Neural cell (in vitro differentiated cells): ENCODE measurements around the gene ATP5F1C.

Source experiments
- EP300 ChIP-seq: fragments of 450-650 bp; conservative IDR thresholded peaks from 2 replicates; pipeline ENCODE4 v1.6.1; 2014; ENCODE audit warnings: antibody characterized with exemption, mild to moderate bottlenecking, moderate library complexity; ENCODE audit not compliant: poor library complexity, severe bottlenecking
- EZH2 ChIP-seq: fragments of 200-600, 300-800 bp; shearing (Covaris generic), sonication (generic); IDR thresholded peaks from 2 replicates; pipeline ENCODE4 v1.6.1; 2014; ENCODE audit warnings: antibody characterized with exemption, low read length, borderline replicate concordance, mild to moderate bottlenecking; ENCODE audit not compliant: insufficient read depth, poor library complexity, severe bottlenecking
- RAD21 ChIP-seq: fragments of 450-650 bp; conservative IDR thresholded peaks from 2 replicates; pipeline ENCODE4 v1.6.1; 2014; ENCODE audit warnings: antibody characterized with exemption, mild to moderate bottlenecking, moderate library complexity
- SMC3 ChIP-seq: fragments of 450-650 bp; conservative IDR thresholded peaks from 2 replicates; pipeline ENCODE4 v1.6.1; 2014; ENCODE audit warnings: antibody characterized with exemption, mild to moderate bottlenecking, moderate library complexity; ENCODE audit not compliant: poor library complexity
- TAF1 ChIP-seq: IDR thresholded peaks from 2 replicates; pipeline ENCODE4 v1.6.1; 2012; ENCODE audit warnings: low read depth
- TF ChIP-seq, protein P1 (sequence below): fragments of 450-650 bp; IDR thresholded peaks from 2 replicates; pipeline ENCODE4 v1.5.1; 2014; ENCODE audit warnings: antibody characterized with exemption, mild to moderate bottlenecking, moderate library complexity; ENCODE audit not compliant: poor library complexity, severe bottlenecking

- TF ChIP-seq, protein P1, sequence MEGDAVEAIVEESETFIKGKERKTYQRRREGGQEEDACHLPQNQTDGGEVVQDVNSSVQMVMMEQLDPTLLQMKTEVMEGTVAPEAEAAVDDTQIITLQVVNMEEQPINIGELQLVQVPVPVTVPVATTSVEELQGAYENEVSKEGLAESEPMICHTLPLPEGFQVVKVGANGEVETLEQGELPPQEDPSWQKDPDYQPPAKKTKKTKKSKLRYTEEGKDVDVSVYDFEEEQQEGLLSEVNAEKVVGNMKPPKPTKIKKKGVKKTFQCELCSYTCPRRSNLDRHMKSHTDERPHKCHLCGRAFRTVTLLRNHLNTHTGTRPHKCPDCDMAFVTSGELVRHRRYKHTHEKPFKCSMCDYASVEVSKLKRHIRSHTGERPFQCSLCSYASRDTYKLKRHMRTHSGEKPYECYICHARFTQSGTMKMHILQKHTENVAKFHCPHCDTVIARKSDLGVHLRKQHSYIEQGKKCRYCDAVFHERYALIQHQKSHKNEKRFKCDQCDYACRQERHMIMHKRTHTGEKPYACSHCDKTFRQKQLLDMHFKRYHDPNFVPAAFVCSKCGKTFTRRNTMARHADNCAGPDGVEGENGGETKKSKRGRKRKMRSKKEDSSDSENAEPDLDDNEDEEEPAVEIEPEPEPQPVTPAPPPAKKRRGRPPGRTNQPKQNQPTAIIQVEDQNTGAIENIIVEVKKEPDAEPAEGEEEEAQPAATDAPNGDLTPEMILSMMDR = no peak
- no peak for TF ChIP-seq EP300
- TF ChIP-seq SMC3 = no peak
- TF ChIP-seq TAF1 = no peak
- TF ChIP-seq RAD21 = no peak
- TF ChIP-seq EZH2 = no peak
Observed at GRCh38 chr10:7787150-7787856, 674 bp upstream of the ATP5F1C start.
